Natural killer cell (primary cell): ENCODE data around the gene TIAM1. TPM values are rescaled to one million over a fixed set of nuclear protein-coding genes. Genes with fewer than 3 reads are reported as not detected.

ENCODE experiments used
- ATAC-seq, 3 donors: fragments of 150-1000 bp in 2 of 3; fragments of 200-7000 bp in 1 of 3; cut with Tn5 transposase; 1 replicate in 1 of 3; 2 replicates in 2 of 3; pipeline ENCODE4 v1.10.0; 2021; ENCODE audit warnings: mild to moderate bottlenecking in 2 of 3, moderate library complexity in 2 of 3
- DNase-seq, 2 donors: peaks; one replicate each; pipeline versions ENCODE4 v3.0.0 to v3.0.0-alpha.2; 2013 to 2021; ENCODE audit warnings: mixed read lengths in 1 of 2
- H3K27ac ChIP-seq: one replicate; pipeline ENCODE4 v1.5.1; 2013; ENCODE audit warnings: mild to moderate bottlenecking, low read length
- H3K27me3 ChIP-seq: one replicate; pipeline ENCODE4 v1.6.1; 2013; ENCODE audit warnings: low read length; ENCODE audit not compliant: control insufficient read depth, insufficient read depth
- H3K36me3 ChIP-seq: one replicate; pipeline ENCODE4 v1.6.1; 2013; ENCODE audit warnings: low read length; ENCODE audit not compliant: control insufficient read depth, insufficient read depth
- H3K4me1 ChIP-seq: one replicate; pipeline ENCODE4 v1.6.1; 2013; ENCODE audit warnings: low read length; ENCODE audit not compliant: control insufficient read depth, insufficient read depth
- H3K4me3 ChIP-seq: one replicate; pipeline ENCODE4 v1.5.1; 2013; ENCODE audit warnings: low read length
- H3K9me3 ChIP-seq: one replicate; pipeline ENCODE4 v1.6.1; 2013; ENCODE audit warnings: low read length; ENCODE audit not compliant: control insufficient read depth, insufficient read depth
- H3K27ac Mint-ChIP-seq, 2 donors: one replicate each; pipeline ENCODE4 v1.8.0; 2022; ENCODE audit warnings: mild to moderate bottlenecking in 2 of 2, mixed read lengths in 2 of 2, moderate library complexity in 1 of 2
- H3K27me3 Mint-ChIP-seq, 2 donors: one replicate each; pipeline ENCODE4 v1.8.0; 2022; ENCODE audit warnings: low read depth in 2 of 2, mixed read lengths in 2 of 2
- H3K36me3 Mint-ChIP-seq: one replicate; pipeline ENCODE4 v1.8.0; 2022; ENCODE audit warnings: mixed read lengths
- H3K4me1 Mint-ChIP-seq, 2 donors: one replicate each; pipeline ENCODE4 v1.8.0; 2022; ENCODE audit warnings: mixed read lengths in 2 of 2
- H3K4me3 Mint-ChIP-seq: one replicate; pipeline ENCODE4 v1.8.0; 2022; ENCODE audit warnings: mild to moderate bottlenecking, moderate library complexity, mixed read lengths
- H3K9me3 Mint-ChIP-seq, 2 donors: one replicate each; pipeline ENCODE4 v1.8.0; 2022; ENCODE audit warnings: mixed read lengths in 2 of 2
- WGBS: methylation state at CpG from one replicate; pipeline ENCODE4 v1.1.7; 2013; ENCODE audit warnings: missing lambda C conversion rate; ENCODE audit not compliant: insufficient coverage; 5-methylcytosine and 5-hydroxymethylcytosine counted together
- intact Hi-C: fragments of 100-400 bp; cut with micrococcal nuclease; formaldehyde crosslinking; loops from one replicate; pipeline ENCODE4 v1.14.2; 2022
- total RNA-seq, 4 donors: library from RNA; stranded (reverse); fragments of 120-200 nt in 1 of 4; gene quantifications; one replicate each; pipeline versions ENCODE4 v1.2.3 to v1.2.4, GENCODE V29; 2013 to 2022
- TF ChIP-seq, protein P1 (sequence below): fragments of 200-600 bp; IDR thresholded peaks from one replicate; pipeline ENCODE4 v1.8.0; 2022; ENCODE audit warnings: antibody characterized with exemption

Gene TIAM1
- total RNA-seq, 3 donors from 2014 or later (not counting 1 experiment from before 2014, with no cell fraction given), result 19.1 to 32.3 (median 19.4) TPM

DNA sequence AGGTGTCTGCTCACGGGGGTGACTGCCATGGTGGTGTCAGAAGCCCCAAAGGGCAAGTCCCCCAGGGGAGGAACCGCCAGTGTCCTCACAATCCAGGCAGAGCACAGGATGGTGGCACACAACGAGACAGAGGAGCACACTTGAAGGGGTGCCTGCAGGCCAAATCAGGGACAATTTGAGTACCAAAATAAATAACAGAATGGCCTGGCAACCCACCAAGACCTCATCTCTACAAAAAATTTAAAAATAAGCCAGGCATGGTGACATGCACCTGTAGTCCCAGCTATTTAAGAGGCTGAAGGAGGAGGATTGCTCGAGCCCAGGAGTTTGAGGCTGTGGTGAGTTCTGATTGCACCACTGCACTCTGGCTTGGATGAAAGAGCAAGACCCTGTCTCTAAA is 38.2 kb downstream of the TIAM1 start:
- no peaks in the 10 kb centered on the region for H3K27me3 ChIP-seq
- TF ChIP-seq, protein P1, sequence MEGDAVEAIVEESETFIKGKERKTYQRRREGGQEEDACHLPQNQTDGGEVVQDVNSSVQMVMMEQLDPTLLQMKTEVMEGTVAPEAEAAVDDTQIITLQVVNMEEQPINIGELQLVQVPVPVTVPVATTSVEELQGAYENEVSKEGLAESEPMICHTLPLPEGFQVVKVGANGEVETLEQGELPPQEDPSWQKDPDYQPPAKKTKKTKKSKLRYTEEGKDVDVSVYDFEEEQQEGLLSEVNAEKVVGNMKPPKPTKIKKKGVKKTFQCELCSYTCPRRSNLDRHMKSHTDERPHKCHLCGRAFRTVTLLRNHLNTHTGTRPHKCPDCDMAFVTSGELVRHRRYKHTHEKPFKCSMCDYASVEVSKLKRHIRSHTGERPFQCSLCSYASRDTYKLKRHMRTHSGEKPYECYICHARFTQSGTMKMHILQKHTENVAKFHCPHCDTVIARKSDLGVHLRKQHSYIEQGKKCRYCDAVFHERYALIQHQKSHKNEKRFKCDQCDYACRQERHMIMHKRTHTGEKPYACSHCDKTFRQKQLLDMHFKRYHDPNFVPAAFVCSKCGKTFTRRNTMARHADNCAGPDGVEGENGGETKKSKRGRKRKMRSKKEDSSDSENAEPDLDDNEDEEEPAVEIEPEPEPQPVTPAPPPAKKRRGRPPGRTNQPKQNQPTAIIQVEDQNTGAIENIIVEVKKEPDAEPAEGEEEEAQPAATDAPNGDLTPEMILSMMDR, result no peak
- H3K27ac ChIP-seq, result no peak overlapping the region
- no peaks in the 10 kb centered on the region for H3K9me3 Mint-ChIP-seq
- DNase-seq (no peak), ATAC-seq (no peak)
- no peaks in the 10 kb centered on the region for H3K27me3 Mint-ChIP-seq
- no peak overlapping the region for H3K4me3 ChIP-seq
- H3K27ac Mint-ChIP-seq, result no peak overlapping the region
- no peaks in the 10 kb centered on the region for H3K4me1 Mint-ChIP-seq
- H3K36me3 ChIP-seq, result no peaks in the 10 kb centered on the region
- H3K9me3 ChIP-seq, result no peaks in the 10 kb centered on the region
- WGBS, result 76% methylated on average over 4 of the region's 4 CpGs
- H3K4me1 ChIP-seq, result no peaks in the 10 kb centered on the region
- no peaks in the 10 kb centered on the region for H3K36me3 Mint-ChIP-seq
- intact Hi-C loops, result loop anchor here (10.0 kb wide), 1 partner anchor 69 kb away; no protein-coding TSS in a partner anchor
- no peak overlapping the region for H3K4me3 Mint-ChIP-seq

DNA sequence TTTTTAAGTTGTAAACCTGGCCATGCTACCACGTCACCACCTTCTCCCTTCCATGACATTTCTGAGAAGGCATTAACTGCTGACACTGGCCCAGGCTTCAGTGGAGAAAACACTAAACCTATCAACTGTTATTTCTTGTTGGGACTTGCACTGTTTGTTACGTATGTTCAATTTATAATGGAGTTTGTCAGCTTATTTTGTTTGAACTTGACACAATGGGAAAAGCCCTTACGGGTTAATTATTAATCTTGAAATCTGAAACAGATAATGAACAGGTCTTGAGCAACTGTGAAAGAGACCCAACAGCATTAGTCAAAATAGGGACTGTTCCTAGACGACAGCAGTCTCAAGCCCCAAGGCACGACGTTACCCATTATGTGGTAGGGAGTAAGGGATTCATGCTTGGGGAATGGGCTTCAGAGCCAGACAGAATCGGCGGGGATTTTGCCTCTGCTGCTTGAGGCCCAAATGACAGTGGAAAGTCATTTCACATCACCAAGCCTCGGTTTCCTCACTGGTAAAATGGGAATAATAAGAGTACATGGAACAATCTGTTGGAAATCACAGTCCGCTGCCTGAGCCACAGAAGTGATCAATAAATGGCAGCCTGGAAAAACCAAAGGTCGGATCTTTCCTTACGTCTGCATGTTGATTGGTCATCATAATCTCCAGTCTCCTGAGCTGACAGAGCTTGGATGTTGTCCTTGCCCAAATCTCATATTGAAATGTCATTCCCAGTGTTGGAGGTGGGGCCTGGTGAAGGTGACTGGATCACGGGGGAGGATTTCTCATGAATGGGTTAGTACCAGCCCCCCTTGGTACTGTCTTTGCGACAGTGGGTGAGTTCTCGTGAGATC is 44.5 kb downstream of the TIAM1 start:
- no peak for ATAC-seq

DNA sequence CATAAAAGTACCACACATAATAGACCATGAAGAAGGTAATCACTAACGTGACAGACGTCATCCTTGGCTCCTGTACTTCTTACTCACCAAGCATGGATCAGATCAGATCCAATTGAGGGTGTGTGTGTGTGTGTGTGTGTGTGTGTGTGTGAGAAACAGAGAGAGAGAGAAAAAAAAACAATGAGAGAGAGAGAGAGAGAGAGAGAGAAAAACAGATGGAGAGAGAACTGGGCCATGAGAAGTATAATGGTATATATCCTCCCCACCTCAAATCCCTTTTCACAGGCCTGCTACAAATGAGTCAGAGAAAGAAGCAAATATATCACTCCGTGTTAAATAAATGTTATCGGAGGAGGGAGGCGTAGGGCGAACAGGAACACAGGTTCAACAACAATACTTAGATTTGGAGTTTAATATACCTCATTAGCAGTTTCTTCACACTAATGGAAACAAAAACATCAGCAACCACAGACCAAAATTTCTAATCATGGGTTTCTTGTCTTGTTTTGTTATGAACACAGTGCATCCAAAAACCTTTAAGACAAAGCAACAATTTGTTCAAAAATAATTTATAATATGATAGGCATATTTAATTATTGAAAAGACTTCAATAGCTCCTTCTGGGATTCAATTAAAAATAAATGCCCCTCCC is 45.3 kb downstream of the TIAM1 start:
- WGBS, result no CpG with 5 or more reads among the region's 6 CpGs
- H3K4me1 Mint-ChIP-seq, result peaks cover 6 to 9% of the 10 kb centered on the region in 2 donors
- no peak overlapping the region for H3K27ac Mint-ChIP-seq
- Histone ChIP-seq H3K27ac (no peak overlapping the region), H3K9me3 (no peaks in the 10 kb centered on the region), H3K4me3 (no peak overlapping the region), H3K27me3 (no peaks in the 10 kb centered on the region), H3K4me1 (no peaks in the 10 kb centered on the region), H3K36me3 (no peaks in the 10 kb centered on the region)
- no peaks in the 10 kb centered on the region for H3K27me3 Mint-ChIP-seq
- DNase-seq (no peak), ATAC-seq (no peak)
- intact Hi-C loops, result no loop called here
- H3K36me3 Mint-ChIP-seq, result no peaks in the 10 kb centered on the region
- TF ChIP-seq, protein P1, result no peak
- H3K9me3 Mint-ChIP-seq, result no peaks in the 10 kb centered on the region
- H3K4me3 Mint-ChIP-seq, result no peak overlapping the region

More for the DNA sequence above, 44.5 kb downstream of the TIAM1 start:
- Histone ChIP-seq H3K27me3 (no peaks in the 10 kb centered on the region), H3K9me3 (no peaks in the 10 kb centered on the region), H3K4me3 (no peak overlapping the region), H3K27ac (no peak overlapping the region), H3K36me3 (no peaks in the 10 kb centered on the region), H3K4me1 (no peaks in the 10 kb centered on the region)
- Mint-ChIP-seq H3K36me3 (no peaks in the 10 kb centered on the region), H3K4me3 (no peak overlapping the region), H3K27me3 (no peaks in the 10 kb centered on the region), H3K9me3 (no peaks in the 10 kb centered on the region), H3K4me1 (peaks cover under 1 to 5% of the 10 kb centered on the region in 2 donors), H3K27ac (no peak overlapping the region)
- intact Hi-C loops, result loop anchor here (10.0 kb wide), 1 partner anchor 75 kb away; no protein-coding TSS in a partner anchor
- TF ChIP-seq, protein P1, result no peak
- DNase-seq, result no peak
- 91% methylated on average over 14 of the region's 15 CpGs for WGBS
